Fibroblast of lung (primary cell): Measurements from ENCODE around the gene UNC13D. TPM values are rescaled to one million over a fixed set of nuclear protein-coding genes. Genes with fewer than 3 reads are reported as not detected.
A peak's percentile ranks its signal among the peaks of the same experiment; 100 is the strongest.

ENCODE experiments used
- DNase-seq, 2 donors: peaks; one replicate each; pipeline versions ENCODE4 v3.0.0 to v3.0.0-alpha.2; 2010; ENCODE audit warnings: low read depth in 2 of 2
- H2AFZ ChIP-seq: 2 replicates; pipeline ENCODE4 v1.5.1; 2012; ENCODE audit warnings: low read length, control low read depth, inconsistent platforms
- H3K27ac ChIP-seq: 2 replicates; pipeline ENCODE4 v1.5.1; 2011; ENCODE audit warnings: low read length, control low read depth; ENCODE audit not compliant: insufficient read depth
- H3K27me3 ChIP-seq: 2 replicates; pipeline ENCODE4 v1.5.1; 2011; ENCODE audit warnings: mild to moderate bottlenecking, low read length; ENCODE audit not compliant: control insufficient read depth, insufficient read depth
- H3K36me3 ChIP-seq: 2 replicates; pipeline ENCODE4 v1.5.1; 2011; ENCODE audit warnings: low read length; ENCODE audit not compliant: control insufficient read depth, insufficient read depth
- H3K4me1 ChIP-seq: 2 replicates; pipeline ENCODE4 v1.5.1; 2011; ENCODE audit warnings: low read length; ENCODE audit not compliant: control insufficient read depth, insufficient read depth; ENCODE audit errors: extremely low read depth
- H3K4me2 ChIP-seq: 2 replicates; pipeline ENCODE4 v1.5.1; 2011; ENCODE audit warnings: low read length, control low read depth; ENCODE audit not compliant: insufficient read depth; ENCODE audit errors: extremely low read depth
- H3K4me3 ChIP-seq, 4 experiments: fragments of 200-600 bp in 1 of 4; sonication (generic) in 1 of 4; replicated peaks in 1 of 4; 2 replicates each; pipeline ENCODE4 v1.5.1; 2011 to 2016; ENCODE audit warnings: low read length in 4 of 4, low read depth in 3 of 4, mild to moderate bottlenecking in 3 of 4, control low read depth in 2 of 4, inconsistent platforms in 1 of 4, mixed read lengths in 1 of 4; ENCODE audit not compliant: insufficient read depth in 1 of 4; ENCODE audit errors: control extremely low read depth in 1 of 4
- H3K79me2 ChIP-seq: 2 replicates; pipeline ENCODE4 v1.5.1; 2012; ENCODE audit warnings: mild to moderate bottlenecking, low read length, inconsistent platforms; ENCODE audit not compliant: control insufficient read depth, insufficient read depth
- H3K9ac ChIP-seq: 2 replicates; pipeline ENCODE4 v1.5.1; 2011; ENCODE audit warnings: mild to moderate bottlenecking, low read length, control low read depth; ENCODE audit not compliant: insufficient read depth
- H3K9me3 ChIP-seq: 2 replicates; pipeline ENCODE4 v1.5.1; 2012; ENCODE audit warnings: low read depth, low read length; ENCODE audit not compliant: control insufficient read depth, insufficient read depth
- H4K20me1 ChIP-seq: 2 replicates; pipeline ENCODE4 v1.5.1; 2011; ENCODE audit warnings: low read length; ENCODE audit not compliant: control insufficient read depth, insufficient read depth; ENCODE audit errors: extremely low read depth
- CTCF ChIP-seq, 2 donors: IDR thresholded peaks in 1 of 2; conservative IDR thresholded peaks in 1 of 2; 1 replicate in 1 of 2; 2 replicates in 1 of 2; pipeline ENCODE4 v1.5.1; 2011 to 2012; ENCODE audit warnings: low read length in 2 of 2, control low read depth in 1 of 2, inconsistent platforms in 1 of 2, low read depth in 1 of 2, mild to moderate bottlenecking in 1 of 2
- EZH2 ChIP-seq: IDR thresholded peaks from 2 replicates; pipeline ENCODE4 v1.5.1; 2012; ENCODE audit warnings: low read length, control low read depth, mild to moderate bottlenecking; ENCODE audit errors: missing control alignments
- polyA plus RNA-seq, 2 donors: library from polyadenylated mRNA; depleted of rRNA in 1 of 2; stranded (reverse) in 1 of 2; unstranded in 1 of 2; fragments of >200 nt; gene quantifications; 2 replicates each; pipeline ENCODE4 v1.2.1, GENCODE V29; 2011 to 2012; ENCODE audit warnings: missing spikeins in 1 of 2
- total RNA-seq: library from RNA; depleted of rRNA; stranded (reverse); fragments of >200 nt; gene quantifications from 2 replicates; pipeline ENCODE4 v1.2.1, GENCODE V29; 2014

The UNC13D gene
- total and polyA plus RNA-seq, 2 donors (not counting 1 experiment from before 2014, with no cell fraction given): 0.22 to 1.5 TPM

DNA sequence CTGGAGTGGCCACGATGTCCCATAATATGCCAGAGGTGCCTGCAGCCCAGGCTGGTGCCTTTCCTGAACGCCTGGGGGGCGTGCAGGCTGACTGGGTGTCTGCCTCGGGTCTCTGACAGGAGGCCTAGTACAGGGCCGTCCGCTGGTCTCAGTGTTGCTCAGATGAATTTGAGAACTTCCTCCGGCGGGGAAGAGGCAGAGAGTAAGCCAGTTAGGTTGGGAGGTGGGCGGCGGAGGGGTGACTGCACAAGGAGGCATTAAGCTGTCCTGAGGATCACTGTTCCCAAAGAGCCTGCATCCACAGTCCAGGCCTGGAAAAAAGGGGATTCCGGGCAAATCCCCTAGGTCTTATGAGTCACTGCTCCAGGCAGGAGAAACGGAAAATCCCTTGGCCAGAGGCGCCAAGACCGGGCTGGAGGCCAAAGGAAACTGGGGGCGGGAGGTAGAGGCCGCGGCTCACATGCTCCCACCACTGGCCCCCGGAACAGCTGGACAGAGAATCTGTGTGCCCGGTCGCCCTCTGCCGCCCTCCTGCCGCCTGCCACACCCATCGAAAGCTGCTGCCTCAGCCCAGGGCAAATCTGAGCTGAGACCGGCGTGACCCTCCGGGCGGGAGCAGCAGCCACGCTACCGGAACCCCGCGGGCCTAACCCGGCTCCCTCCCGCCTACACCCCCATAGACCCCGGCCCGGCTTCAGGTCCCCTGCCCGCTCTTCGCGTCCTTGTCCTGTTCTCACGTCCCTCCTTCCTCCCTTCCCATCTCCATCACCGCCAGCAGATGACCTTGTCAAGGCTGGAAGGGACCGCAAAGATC lies 32.9 kb upstream of the UNC13D start:
- H3K4me1 ChIP-seq: peaks cover 27% of the 10 kb centered on the region
- peak overlapping the region; percentile 73 for H3K4me2 ChIP-seq
- no peaks in the 10 kb centered on the region for H3K79me2 ChIP-seq
- peak overlapping the region; percentile 3 for H2AFZ ChIP-seq
- H3K27ac ChIP-seq: peak overlapping the region; percentile 76
- peak overlapping the region; percentile 58 for H3K9ac ChIP-seq
- H4K20me1 ChIP-seq: no peaks in the 10 kb centered on the region
- peaks cover 7% of the 10 kb centered on the region for H3K27me3 ChIP-seq
- H3K9me3 ChIP-seq: no peaks in the 10 kb centered on the region
- DNase-seq: peak; percentile 93 to 94
- no peaks in the 10 kb centered on the region for H3K36me3 ChIP-seq
- TF ChIP-seq EZH2 (no peak), CTCF (conservative IDR thresholded peaks at IDR 0.05 in 1 of 2, IDR thresholded peaks at IDR 0.05 in 1 of 2; ENCODE audit: low read depth in 1 of 2, low read length in 2 of 2) (peak in 1 of 2 donors; percentile 6)
- H3K4me3 ChIP-seq: peak overlapping the region; percentile 32 to 68 (median 45)

- no peak overlapping the region for H2AFZ ChIP-seq
- no peaks in the 10 kb centered on the region for H3K36me3 ChIP-seq
- no peak for DNase-seq
- TF ChIP-seq CTCF (conservative IDR thresholded peaks at IDR 0.05 in 1 of 2, IDR thresholded peaks at IDR 0.05 in 1 of 2; ENCODE audit: low read depth in 1 of 2, low read length in 2 of 2) (peak in 1 of 2 donors; percentile 17), EZH2 (no peak)
- peak overlapping the region; percentile 40 for H3K9ac ChIP-seq
- H3K9me3 ChIP-seq: no peaks in the 10 kb centered on the region
- H3K79me2 ChIP-seq: no peaks in the 10 kb centered on the region
- H3K4me3 ChIP-seq: peak overlapping the region; percentile 26 to 68 (median 45)
- H3K4me2 ChIP-seq: peak overlapping the region; percentile 73
- H4K20me1 ChIP-seq: no peaks in the 10 kb centered on the region
- H3K4me1 ChIP-seq: peaks cover 27% of the 10 kb centered on the region
- peak overlapping the region; percentile 76 for H3K27ac ChIP-seq
- peaks cover 6% of the 10 kb centered on the region for H3K27me3 ChIP-seq
Observed at GRCh38 chr17:75876190-75876937, 32.2 kb upstream of the UNC13D start.

DNA sequence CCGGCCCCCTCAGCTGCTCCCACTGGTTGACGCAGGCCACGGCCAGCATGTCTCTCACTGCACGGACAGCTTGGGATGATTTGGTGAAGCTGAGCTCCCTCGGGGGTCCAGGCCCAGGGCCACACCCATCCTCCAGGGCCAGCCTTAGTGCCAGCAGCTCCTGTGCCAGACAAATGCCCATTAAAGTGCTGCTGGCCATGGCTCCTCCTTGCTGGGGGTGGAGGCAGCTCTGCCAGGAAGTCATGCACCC lies 31.7 kb upstream of the UNC13D start:
- H3K9me3 ChIP-seq: no peaks in the 10 kb centered on the region
- no peak for DNase-seq
- H3K4me1 ChIP-seq: peaks cover 27% of the 10 kb centered on the region
- TF ChIP-seq CTCF (conservative IDR thresholded peaks at IDR 0.05 in 1 of 2, IDR thresholded peaks at IDR 0.05 in 1 of 2; ENCODE audit: low read depth in 1 of 2, low read length in 2 of 2) (no peak), EZH2 (no peak)
- no peak overlapping the region for H3K4me2 ChIP-seq
- H3K4me3 ChIP-seq: no peak overlapping the region
- no peak overlapping the region for H3K9ac ChIP-seq
- no peaks in the 10 kb centered on the region for H4K20me1 ChIP-seq
- H3K36me3 ChIP-seq: no peaks in the 10 kb centered on the region
- H2AFZ ChIP-seq: no peak overlapping the region
- H3K27me3 ChIP-seq: peaks cover 3% of the 10 kb centered on the region
- no peak overlapping the region for H3K27ac ChIP-seq
- H3K79me2 ChIP-seq: no peaks in the 10 kb centered on the region
